NCI-H510A treated with DMSO at 0.1 percent for 48 hours (cell line): ENCODE measurements around the gene TRABD2A.
"Not testable (repeated sequence)": the region's sequence is repeated elsewhere in the genome, so short reads cannot be mapped to it uniquely, and the experiment has no call there.

Source experiments
- DNase-seq: peaks from one replicate; lab custom pipeline; 2025; lab: John Stamatoyannopoulos, UW

Gene TRABD2A

GRCh38 chr2:84880645-84881521, at the start of gene TRABD2A:
TRABD2A (minus strand) TSS chr2:84881084; CDS start chr2:84881039, 45 bp downstream.
- DNase-seq = no peak

- no peak for DNase-seq
Observed at GRCh38 chr2:84927275-84927627, 46.4 kb upstream of the TRABD2A start.

- peak; percentile 94 for DNase-seq
Observed at GRCh38 chr2:84925724-84926376, 45.0 kb upstream of the TRABD2A start.

GRCh38 chr2:84925336-84925723, 44.4 kb upstream of the TRABD2A start:
- no peak for DNase-seq

- no peak for DNase-seq
Observed at GRCh38 chr2:84924173-84925106, 43.6 kb upstream of the TRABD2A start.

- DNase-seq = no peak
Observed at GRCh38 chr2:84923009-84923408, 42.1 kb upstream of the TRABD2A start.

- DNase-seq = no peak
Observed at GRCh38 chr2:84919885-84920580, 39.1 kb upstream of the TRABD2A start.

GRCh38 chr2:84918430-84918829, 37.5 kb upstream of the TRABD2A start:
- no peak for DNase-seq

GRCh38 chr2:84917821-84918220, 36.9 kb upstream of the TRABD2A start:
- DNase-seq = not testable (repeated sequence)

- DNase-seq = not testable (repeated sequence)
Observed at GRCh38 chr2:84915675-84916074, 34.8 kb upstream of the TRABD2A start.

GRCh38 chr2:84914334-84914733, 33.5 kb upstream of the TRABD2A start:
- no peak for DNase-seq

GRCh38 chr2:84912984-84913383, 32.1 kb upstream of the TRABD2A start:
- DNase-seq = no peak

- no peak for DNase-seq
Observed at GRCh38 chr2:84911135-84911678, 30.3 kb upstream of the TRABD2A start.

- no peak for DNase-seq
Observed at GRCh38 chr2:84908948-84909713, 28.2 kb upstream of the TRABD2A start.

GRCh38 chr2:84906900-84907714, 26.2 kb upstream of the TRABD2A start:
- DNase-seq = peak; percentile 25

- no peak for DNase-seq
Observed at GRCh38 chr2:84906108-84906899, 25.4 kb upstream of the TRABD2A start.

- DNase-seq = peak; percentile 46
Observed at GRCh38 chr2:84905181-84906107, 24.6 kb upstream of the TRABD2A start, which contains the start of gene TMSB10. TMSB10 (plus strand) TSS chr2:84905656.

- DNase-seq = peak; percentile 44
Observed at GRCh38 chr2:84904717-84905174, 23.9 kb upstream of the TRABD2A start.
